ENCODE data around the gene FAM187B.
"Not testable (repeated sequence)": the region's sequence is repeated elsewhere in the genome, so short reads cannot be mapped to it uniquely, and the experiment has no call there.

Gene FAM187B

GRCh38 chr19:35209646-35210045 lies 18.9 kb downstream of the FAM187B start:
- no peak for DNase-seq

- DNase-seq: no peak
Observed at GRCh38 chr19:35208121-35208520, 20.4 kb downstream of the FAM187B start.

GRCh38 chr19:35207391-35207871 lies 21.1 kb downstream of the FAM187B start:
- no peak for DNase-seq

- DNase-seq: no peak
Observed at GRCh38 chr19:35206855-35207254, 21.7 kb downstream of the FAM187B start.

- no peak for DNase-seq
Observed at GRCh38 chr19:35206379-35206778, 22.2 kb downstream of the FAM187B start.

GRCh38 chr19:35205733-35206323 lies 22.7 kb downstream of the FAM187B start:
- DNase-seq: no peak

- DNase-seq: no peak
Observed at GRCh38 chr19:35204799-35205732, 23.5 kb downstream of the FAM187B start.

GRCh38 chr19:35202722-35203688 lies 25.5 kb downstream of the FAM187B start:
- no peak for DNase-seq

GRCh38 chr19:35199481-35199880 lies 29.1 kb downstream of the FAM187B start:
- no peak for DNase-seq

GRCh38 chr19:35196861-35197260 lies 31.7 kb downstream of the FAM187B start:
- not testable (repeated sequence) for DNase-seq

GRCh38 chr19:35195830-35196229 lies 32.7 kb downstream of the FAM187B start:
- no peak for DNase-seq

- DNase-seq: no peak
Observed at GRCh38 chr19:35194012-35194984, 34.2 kb downstream of the FAM187B start.

GRCh38 chr19:35184884-35185283 lies 43.7 kb downstream of the FAM187B start:
- DNase-seq: no peak

GRCh38 chr19:35184267-35184666 lies 44.3 kb downstream of the FAM187B start:
- DNase-seq: no peak

- DNase-seq: no peak
Observed at GRCh38 chr19:35181387-35181786, 47.2 kb downstream of the FAM187B start.

GRCh38 chr19:35179830-35180229 lies 48.7 kb downstream of the FAM187B start:
- DNase-seq: no peak

GRCh38 chr19:35178701-35179100 lies 49.8 kb downstream of the FAM187B start:
- no peak for DNase-seq

GRCh38 chr19:35177377-35178274 lies 50.9 kb downstream of the FAM187B start:
- DNase-seq: no peak

- DNase-seq: no peak
Observed at GRCh38 chr19:35176181-35176570, 52.4 kb downstream of the FAM187B start.
